HG03378 (cell line): ENCODE measurements around the gene MARCHF3.
A peak's percentile ranks its signal among the peaks of the same experiment; 100 is the strongest.
"Not testable (repeated sequence)": the region's sequence is repeated elsewhere in the genome, so short reads cannot be mapped to it uniquely, and the experiment has no call there.

Source experiments
- ATAC-seq: cut with Tn5 transposase; IDR thresholded peaks from one replicate; pipeline ENCODE4 v1.9.1; 2021; ENCODE audit warnings: mild to moderate bottlenecking, moderate library complexity; ENCODE audit not compliant: unreplicated experiment

Gene MARCHF3

GRCh38 chr5:126961128-126961527 lies 69.2 kb downstream of the MARCHF3 start:
- ATAC-seq: no peak

DNA sequence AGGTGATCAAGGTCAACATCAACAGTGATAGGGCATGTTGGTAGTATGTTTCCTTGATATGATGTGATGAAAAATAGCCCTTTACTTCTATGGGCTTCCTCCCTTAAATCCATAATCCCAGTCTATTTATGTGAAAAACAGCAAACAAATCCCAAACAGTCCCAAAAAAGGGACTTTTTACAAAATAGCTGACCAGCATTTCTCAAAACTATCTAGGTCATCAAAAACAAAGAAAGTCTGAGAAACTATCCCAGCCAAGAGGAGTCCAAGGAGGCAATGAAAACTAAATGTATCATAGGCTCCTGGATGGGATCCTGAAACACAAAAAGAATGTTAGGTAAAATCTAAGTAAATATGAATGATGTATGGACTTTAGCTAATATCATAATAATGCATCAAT lies 71.2 kb downstream of the MARCHF3 start:
- no peak for ATAC-seq

GRCh38 chr5:126956991-126957390 lies 73.4 kb downstream of the MARCHF3 start:
- ATAC-seq: no peak

DNA sequence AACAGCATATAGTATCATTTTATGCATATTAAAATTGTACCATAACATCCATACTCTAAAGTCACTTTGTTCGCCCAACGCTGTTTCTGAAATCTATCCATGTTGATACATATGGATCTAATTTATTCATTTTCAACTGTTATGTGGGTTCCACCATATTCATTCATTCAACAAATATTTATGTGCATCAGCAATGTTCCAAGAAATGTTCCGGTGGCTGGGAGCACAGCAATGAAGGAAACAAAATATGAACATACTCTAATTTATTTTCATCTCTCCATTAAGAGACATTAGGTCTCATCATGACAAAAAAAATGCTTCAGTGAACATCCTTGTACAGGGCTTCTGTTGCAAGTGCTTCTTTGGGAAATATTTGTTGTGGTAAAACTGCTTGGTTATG lies 75.4 kb downstream of the MARCHF3 start:
- ATAC-seq: no peak

- no peak for ATAC-seq
Measured at GRCh38 chr5:126953640-126954039, 76.7 kb downstream of the MARCHF3 start.

DNA sequence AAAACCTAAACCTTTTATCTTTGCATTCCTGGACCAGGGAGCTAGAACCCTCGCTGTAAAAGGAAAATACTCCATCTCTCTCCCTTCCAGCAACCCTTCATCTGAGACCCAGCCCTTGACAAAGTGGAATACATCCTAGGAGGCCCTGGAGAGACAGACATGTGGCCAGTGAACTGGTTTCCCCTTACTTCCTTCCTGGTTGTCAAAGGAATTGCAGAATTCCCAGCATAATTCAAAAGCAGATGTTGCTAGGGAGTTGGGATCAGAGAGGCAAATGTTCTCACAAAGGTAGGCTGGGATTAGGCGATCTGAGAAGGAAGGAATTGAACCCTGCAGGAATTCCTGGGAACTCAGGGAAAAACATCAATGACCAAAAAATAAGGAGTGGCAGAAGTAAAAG lies 80.9 kb downstream of the MARCHF3 start:
- no peak for ATAC-seq

GRCh38 chr5:126948453-126948852 lies 81.9 kb downstream of the MARCHF3 start:
- ATAC-seq: no peak

DNA sequence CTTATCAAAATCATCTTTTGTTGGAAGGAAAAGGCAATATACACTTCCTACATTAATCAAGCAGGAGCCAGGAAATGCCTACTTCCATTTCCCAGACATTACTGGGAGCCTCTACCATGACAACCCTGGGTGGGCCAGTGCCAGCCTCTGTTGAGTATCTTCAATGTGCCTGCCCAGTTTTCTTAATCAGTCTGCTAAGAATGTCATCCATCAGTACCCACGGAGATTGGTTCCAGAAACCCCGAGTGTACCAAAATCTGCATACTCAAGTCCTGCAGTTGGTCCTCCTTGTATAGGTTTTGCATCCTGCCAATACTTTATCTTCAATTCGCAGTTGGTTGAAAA lies 82.4 kb downstream of the MARCHF3 start:
- no peak for ATAC-seq

GRCh38 chr5:126947146-126948010 lies 83.0 kb downstream of the MARCHF3 start:
- peak; percentile 92 for ATAC-seq

DNA sequence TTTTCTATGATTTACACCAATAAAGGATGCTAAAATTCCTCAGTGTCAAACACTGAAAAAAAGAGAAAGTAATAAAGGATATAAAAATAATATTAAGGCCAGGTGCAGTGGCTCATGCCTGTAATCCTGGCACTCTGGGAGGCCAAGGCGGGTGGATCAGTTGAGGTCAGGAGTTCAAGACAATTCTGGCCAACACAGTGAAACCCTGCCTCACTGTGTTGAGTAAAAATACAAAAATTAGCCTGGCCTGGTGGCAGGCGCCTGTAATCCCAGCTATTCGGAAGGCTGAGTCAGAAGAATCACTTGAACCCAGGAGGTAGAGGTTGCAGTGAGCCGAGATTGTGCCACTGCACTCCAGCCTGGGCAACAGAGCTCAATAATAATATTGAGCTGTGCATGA lies 87.5 kb downstream of the MARCHF3 start:
- not testable (repeated sequence) for ATAC-seq

DNA sequence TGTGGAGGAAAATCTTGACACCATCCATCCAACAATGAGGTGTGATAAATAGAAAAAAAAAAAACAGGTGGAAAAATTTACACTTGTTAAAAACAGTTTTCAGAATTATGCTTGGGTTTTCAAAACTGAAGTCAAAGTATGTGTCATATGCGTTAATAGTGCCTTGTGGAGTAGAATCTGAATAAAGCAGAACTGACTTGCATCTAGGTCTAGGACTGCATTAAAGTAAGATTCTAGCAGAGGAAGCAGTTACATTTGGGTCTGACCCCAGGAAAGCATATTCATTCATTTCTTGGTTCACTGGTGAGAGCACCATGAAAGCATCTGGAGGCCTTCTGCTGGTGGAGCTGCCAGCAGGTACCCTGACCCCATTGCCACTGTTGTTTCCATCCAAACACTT lies 89.0 kb downstream of the MARCHF3 start:
- no peak for ATAC-seq

DNA sequence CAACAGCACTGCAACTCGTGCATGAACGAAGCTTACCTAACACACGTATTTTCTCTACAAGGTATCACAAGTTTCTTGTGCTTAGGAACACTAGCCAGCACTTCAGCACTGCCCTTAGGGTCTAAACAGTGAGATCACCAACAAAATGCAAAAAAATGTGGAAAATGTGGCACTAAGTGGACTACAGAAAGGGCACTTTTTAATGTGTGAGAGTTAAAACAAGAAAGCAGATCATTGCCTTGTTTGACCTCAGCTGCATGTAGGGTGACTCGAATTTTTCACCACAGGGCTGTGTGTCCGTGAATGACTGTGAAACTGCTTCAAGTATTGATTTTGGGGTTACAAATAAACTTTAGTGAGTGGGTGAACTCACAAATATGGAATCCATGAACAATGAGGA lies 90.5 kb downstream of the MARCHF3 start:
- no peak for ATAC-seq

DNA sequence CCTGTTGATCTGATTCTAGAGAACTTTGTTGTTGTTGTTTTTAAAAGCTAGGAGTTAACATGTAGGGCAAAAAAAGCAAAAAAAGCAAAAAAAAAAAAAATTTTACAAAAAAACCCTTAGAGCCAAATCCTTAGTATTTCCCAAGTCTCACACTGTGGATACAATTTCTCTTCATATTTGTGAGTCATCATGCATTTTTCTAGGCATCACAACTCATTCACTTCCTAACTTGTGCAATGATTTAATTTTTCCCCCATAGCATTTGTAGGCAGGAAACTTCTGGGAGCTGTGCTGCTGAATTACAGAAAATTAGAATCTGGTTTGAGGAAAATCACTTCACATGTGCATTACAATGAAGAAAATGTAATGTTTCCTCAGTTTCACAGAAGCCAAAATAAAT lies 91.9 kb downstream of the MARCHF3 start:
- ATAC-seq: no peak

GRCh38 chr5:126937771-126938170 lies 92.6 kb downstream of the MARCHF3 start:
- no peak for ATAC-seq

DNA sequence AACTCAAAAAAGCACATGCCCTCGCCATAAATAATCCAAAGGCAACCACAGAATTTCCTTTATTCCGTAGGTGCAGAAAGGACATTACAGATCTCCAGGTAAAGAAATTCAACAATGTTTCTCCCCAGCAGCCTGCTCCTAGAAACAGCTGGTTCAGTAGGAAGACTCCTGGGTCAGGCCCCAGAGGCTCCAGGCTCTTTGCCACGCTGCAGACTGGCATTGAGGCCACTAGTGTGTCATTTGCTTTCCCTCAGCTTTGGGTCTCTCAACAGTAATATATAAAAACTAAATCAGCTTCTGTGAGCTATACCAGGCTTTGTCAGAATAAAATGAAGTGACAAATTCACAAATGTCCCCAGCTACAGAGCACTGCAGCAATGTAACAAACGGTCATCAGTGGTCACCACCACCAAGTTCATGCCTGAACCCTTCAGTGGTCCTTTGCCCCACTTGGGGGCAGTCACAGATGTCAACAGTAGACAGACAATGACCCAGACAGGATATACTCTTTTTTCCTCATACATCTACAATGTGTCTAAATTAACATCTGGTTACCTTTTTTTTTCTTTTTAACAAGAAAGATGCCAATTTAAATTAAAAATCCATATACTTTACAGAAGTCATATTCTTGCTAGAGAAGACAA lies 93.5 kb downstream of the MARCHF3 start:
- ATAC-seq: no peak

DNA sequence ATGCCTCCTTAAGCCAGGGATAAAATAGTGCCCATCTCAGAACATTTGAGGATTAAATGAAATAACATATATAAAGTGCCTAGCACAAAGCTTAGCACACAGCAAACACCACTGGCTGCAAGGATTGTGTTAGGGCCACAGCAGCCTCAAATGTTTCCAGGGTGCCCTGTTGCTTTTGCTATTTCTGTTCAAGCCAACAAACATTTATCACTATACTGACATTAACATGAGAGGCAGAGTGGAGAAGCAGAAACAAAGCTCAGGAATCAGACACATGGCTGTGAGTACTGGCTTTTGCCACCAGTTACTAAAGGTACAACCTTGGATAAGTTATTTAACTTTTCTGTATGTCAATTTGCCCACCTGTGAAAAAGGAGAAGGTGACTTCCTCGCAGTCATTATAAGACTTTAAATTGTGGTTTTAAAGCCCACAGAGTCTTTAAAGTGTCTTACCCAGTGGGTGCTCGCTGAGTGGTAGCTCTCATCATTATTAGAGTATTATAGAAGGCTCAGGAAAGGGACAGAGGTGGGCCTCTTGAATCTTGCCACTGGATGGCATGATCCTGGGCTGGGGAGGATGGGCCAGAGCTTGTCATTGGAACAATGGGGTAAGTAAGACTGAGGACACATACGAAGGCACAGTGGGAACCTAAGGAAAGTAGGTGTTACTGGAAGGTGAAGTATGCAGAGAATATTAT lies 98.2 kb downstream of the MARCHF3 start:
- ATAC-seq: no peak

DNA sequence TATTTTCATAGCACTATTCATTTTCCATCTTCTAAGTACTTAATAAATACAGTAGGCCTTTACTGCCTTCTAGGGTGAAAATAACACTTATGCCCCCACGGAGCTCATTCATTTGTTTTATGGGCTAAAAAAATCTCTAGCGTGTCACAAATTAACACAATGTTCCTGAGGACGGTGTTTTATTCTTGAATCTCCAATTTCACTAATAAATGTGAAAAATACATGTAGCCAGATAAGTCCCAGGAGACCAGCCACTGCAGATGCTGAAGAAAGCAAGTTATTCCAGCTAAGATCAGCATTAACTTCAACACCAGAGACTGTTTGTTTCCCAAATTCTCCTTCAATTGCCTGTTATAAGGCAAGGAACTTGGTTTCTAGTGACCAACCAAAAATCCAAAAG lies 102.3 kb downstream of the MARCHF3 start:
- no peak for ATAC-seq

DNA sequence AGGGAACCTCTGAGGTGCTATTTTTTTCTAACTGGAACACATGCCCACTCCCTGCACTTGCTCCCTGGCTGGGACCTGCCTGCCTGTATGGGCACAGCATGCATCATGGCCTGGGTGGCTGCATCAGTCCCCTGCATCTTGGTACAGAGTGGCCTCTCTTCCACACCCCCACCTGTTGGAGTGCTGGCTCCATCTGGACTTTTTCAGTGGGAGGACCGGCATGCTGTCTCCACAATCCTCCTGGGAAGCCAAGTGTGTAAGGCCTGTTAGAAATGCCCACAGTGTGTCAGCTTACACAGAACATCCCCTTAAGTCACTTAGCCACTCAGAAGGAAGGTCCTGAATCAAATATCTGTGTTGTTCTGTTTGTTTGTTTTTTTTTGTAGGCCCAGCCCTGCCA lies 102.9 kb downstream of the MARCHF3 start:
- no peak for ATAC-seq

GRCh38 chr5:126926187-126926586 lies 104.2 kb downstream of the MARCHF3 start:
- ATAC-seq: no peak

GRCh38 chr5:126925482-126925881 lies 104.9 kb downstream of the MARCHF3 start:
- no peak for ATAC-seq

DNA sequence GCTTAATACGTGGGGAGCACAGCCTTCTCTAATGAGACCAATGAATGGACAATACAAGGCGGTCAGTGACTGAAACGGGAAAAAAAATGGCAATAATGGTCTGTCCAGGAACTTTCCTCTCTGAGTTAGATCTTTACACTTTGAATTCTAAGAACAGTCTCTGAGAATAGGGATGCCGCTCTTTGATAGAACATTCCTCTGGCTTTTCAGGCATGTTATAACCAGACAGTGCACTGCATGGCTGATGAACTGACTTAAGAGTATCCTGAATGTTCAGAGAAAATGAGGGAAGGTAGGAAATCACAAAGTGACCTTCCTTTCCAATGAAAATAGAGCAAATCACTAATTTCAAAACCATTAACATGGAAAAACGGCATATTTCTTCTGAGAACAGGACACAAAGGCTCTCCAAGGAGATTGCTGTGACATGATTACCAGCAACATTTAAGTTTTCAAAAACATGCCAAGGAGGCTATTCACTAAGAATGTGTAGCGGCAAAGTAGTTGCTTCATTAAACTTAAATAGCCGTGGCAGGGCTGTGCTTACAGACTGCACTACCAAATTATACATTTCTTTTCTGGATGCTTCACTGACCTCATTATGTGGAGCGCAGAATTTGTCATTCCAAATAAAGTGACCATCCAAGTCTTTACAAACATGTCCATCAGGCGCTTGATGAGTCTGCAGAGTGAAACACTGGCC lies 105.9 kb downstream of the MARCHF3 start:
- no peak for ATAC-seq
